Smooth muscle cell of the umbilical artery (primary cell): ENCODE data around the gene ZNF142. TPM values are rescaled to one million over a fixed set of nuclear protein-coding genes. Genes with fewer than 3 reads are reported as not detected.

Experiments
- total RNA-seq: library from RNA; depleted of rRNA; stranded (reverse); fragments of >200 nt; gene quantifications from 2 replicates; pipeline ENCODE4 v1.2.3, GENCODE V29; 2014

Gene ZNF142, protein sequence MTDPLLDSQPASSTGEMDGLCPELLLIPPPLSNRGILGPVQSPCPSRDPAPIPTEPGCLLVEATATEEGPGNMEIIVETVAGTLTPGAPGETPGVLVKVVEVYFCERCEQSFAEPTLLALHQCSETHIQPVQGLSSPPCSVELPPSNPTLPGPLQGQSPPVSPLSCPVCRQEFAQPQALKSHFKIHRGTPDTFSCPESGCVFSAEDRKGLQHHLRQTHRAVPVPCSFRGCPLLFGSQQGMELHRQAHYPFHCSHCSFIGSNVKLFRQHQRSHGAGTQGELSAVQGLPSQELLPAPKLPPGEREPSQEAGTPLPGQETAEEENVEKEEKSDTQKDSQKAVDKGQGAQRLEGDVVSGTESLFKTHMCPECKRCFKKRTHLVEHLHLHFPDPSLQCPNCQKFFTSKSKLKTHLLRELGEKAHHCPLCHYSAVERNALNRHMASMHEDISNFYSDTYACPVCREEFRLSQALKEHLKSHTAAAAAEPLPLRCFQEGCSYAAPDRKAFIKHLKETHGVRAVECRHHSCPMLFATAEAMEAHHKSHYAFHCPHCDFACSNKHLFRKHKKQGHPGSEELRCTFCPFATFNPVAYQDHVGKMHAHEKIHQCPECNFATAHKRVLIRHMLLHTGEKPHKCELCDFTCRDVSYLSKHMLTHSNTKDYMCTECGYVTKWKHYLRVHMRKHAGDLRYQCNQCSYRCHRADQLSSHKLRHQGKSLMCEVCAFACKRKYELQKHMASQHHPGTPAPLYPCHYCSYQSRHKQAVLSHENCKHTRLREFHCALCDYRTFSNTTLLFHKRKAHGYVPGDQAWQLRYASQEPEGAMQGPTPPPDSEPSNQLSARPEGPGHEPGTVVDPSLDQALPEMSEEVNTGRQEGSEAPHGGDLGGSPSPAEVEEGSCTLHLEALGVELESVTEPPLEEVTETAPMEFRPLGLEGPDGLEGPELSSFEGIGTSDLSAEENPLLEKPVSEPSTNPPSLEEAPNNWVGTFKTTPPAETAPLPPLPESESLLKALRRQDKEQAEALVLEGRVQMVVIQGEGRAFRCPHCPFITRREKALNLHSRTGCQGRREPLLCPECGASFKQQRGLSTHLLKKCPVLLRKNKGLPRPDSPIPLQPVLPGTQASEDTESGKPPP (N-terminal part only)
- total RNA-seq: 6.2 and 12.5 TPM in 2 replicates

DNA sequence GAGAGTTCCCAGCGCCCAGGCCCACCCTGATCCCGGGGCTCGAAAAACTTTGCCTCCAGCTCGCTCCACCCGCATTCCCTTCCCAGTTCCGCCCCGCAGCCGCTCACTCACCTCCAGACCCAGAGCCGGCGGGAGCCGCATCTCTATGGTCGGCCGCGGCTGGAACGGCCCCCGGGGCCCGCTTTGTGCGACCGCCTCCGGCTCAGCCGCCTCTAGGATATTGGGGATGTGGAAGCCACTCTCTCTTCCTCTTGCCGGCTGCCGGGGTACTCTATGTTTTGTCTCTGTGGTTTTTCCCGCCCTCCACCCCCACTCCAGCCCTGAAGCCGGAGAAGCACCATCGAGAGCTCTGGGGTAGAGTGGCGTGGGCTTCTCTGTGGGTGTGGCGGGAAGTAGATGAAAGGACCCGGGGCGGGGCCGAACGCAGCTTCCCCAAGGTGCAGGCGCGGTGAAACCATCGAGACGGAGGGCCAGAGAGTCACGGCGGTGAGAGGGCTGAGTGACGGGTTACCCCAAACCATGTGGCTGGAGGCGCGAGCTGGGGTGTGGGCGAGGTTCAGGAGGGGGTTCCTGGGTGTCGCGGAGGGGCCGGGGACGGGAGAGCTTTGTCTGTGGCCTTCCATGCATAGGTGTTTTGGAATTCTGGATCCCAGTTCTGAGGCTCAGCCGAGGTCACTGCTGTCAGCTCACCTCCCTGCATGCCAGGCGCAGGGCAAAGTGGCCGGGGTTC, at the start of gene ZNF142, which contains the start of gene BCS1L:
ZNF142 (minus strand) TSS at position 366 of the 730 bp plus-strand sequence. CDS start 3,194 bp downstream, outside the sequence.
BCS1L (plus strand) TSS at position 426 of the 730 bp plus-strand sequence. CDS start 1,305 bp downstream, outside the sequence.

DNA sequence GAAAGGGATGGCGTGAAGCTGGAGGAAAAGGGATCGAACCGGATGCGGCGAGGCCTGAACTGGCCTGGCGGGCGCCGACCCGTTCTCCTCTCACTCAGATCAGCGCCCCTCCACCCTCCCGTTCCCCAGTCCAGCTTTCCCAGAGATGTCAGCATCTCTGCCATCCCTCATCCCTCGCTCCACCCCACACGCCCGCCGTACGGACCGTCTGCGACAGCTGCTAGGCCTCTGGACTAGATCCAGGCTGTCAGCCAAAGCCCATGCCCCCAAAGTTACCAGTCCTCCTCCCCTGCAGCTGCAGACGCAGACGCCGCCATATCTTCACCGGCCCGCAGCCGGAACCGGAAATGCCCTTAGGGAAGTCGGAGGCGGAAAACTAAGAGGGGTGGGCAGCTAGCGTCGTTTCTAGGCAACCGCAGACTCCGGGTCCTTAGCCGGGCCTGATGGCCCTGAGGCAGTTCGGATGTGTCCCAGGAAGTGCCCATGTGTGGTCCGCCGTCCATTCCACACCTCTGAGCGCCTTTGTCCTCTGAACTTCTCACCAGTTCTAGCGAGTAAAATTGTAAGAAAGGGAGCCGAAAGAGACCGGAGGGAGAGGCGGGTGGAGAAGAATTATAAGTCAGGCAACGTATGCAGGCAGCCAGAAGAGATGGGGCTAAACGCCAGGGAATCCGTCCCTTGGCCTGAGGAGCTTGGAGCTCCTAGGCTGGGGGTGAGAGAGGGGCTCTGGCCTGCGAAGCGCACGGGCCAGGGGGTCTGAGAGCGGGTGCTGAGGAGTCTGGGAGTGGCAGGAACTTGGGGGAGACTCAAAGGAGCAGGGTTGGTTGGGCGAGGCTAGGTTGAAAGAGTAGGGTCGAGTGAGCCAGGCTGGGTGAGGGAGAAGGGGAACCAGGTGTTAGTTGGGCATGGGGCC, 12.5 kb upstream of the ZNF142 start, which contains the start of the genes RNF25 and STK36:
RNF25 (minus strand) TSS at position 349 of the 913 bp plus-strand sequence; CDS start at position 317, 32 bp downstream.
STK36 (plus strand) TSS at position 433 of the 913 bp plus-strand sequence. CDS start 744 bp downstream, outside the sequence.

DNA sequence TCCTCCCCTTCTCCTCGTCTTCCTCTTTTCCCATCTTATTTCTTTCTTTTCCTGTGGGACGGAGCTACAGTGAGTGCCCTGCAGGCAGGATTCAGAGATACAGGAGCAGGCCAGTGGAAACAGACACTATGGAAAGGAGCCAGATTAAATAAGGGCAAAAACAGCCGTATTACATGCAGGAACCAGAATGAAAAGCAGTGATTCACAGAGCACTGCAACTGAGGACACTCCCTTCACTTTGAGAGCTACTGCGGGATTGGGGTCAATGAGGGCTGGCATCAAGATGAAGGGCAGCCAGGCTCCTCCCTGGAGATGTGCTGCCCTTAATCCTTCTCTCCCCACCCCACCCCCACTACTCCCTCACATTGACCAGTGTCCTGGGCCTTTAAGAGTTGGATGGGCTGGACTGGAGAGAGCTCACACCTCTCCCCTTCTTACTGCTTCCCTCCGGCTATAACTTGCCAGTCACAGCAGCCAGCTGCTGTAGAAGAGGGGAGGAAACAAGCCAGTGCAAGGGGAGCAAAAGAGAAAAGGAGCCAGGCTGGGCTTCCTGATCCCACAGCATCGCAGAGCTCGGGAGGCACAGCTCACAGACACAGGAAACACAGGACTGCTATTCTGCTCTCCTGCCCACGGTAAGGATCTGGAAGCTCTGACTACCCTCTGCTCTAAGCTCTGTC, 51.8 kb downstream of the ZNF142 start, which contains the start of gene PLCD4:
PLCD4 (plus strand) TSS at position 464 of the 680 bp plus-strand sequence. CDS start 7,841 bp downstream, outside the sequence.

Other genes starting within 250 kb of the ZNF142 start
- under 0.01 TPM in 1 of 2 replicates, not detected in the other for gene VIL1, start 240.5 kb downstream of the ZNF142 start, total RNA-seq
- gene USP37, start 91.3 kb downstream of the ZNF142 start, total RNA-seq: 10.1 and 10.6 TPM in 2 replicates
- gene CNOT9, start 90.8 kb downstream of the ZNF142 start, total RNA-seq: 33.0 and 43.0 TPM in 2 replicates
- gene PLCD4, start 51.7 kb downstream of the ZNF142 start, total RNA-seq: 0.59 and 0.78 TPM in 2 replicates
- gene BCS1L, start 60 bp upstream of the ZNF142 start, total RNA-seq: 26.1 and 35.8 TPM in 2 replicates
- gene RNF25, start 12.4 kb upstream of the ZNF142 start, total RNA-seq: 20.0 and 23.2 TPM in 2 replicates
- gene STK36, start 12.5 kb upstream of the ZNF142 start, total RNA-seq: 37.0 and 40.1 TPM in 2 replicates
- 5.0 and 12.7 TPM in 2 replicates for gene TTLL4, start 51.2 kb upstream of the ZNF142 start, total RNA-seq
- 1.4 and 8.0 TPM in 2 replicates for gene CYP27A1, start 122.5 kb upstream of the ZNF142 start, total RNA-seq
- not detected in 2 replicates for gene PRKAG3, start 172.2 kb upstream of the ZNF142 start, total RNA-seq
- gene WNT6, start 200.2 kb upstream of the ZNF142 start, total RNA-seq: not detected in 2 replicates
- not detected in 2 replicates for gene WNT10A, start 221.2 kb upstream of the ZNF142 start, total RNA-seq